ENCODE data around the gene RHOF.
"Not testable (repeated sequence)": the region's sequence is repeated elsewhere in the genome, so short reads cannot be mapped to it uniquely, and the experiment has no call there.

Gene RHOF

DNA sequence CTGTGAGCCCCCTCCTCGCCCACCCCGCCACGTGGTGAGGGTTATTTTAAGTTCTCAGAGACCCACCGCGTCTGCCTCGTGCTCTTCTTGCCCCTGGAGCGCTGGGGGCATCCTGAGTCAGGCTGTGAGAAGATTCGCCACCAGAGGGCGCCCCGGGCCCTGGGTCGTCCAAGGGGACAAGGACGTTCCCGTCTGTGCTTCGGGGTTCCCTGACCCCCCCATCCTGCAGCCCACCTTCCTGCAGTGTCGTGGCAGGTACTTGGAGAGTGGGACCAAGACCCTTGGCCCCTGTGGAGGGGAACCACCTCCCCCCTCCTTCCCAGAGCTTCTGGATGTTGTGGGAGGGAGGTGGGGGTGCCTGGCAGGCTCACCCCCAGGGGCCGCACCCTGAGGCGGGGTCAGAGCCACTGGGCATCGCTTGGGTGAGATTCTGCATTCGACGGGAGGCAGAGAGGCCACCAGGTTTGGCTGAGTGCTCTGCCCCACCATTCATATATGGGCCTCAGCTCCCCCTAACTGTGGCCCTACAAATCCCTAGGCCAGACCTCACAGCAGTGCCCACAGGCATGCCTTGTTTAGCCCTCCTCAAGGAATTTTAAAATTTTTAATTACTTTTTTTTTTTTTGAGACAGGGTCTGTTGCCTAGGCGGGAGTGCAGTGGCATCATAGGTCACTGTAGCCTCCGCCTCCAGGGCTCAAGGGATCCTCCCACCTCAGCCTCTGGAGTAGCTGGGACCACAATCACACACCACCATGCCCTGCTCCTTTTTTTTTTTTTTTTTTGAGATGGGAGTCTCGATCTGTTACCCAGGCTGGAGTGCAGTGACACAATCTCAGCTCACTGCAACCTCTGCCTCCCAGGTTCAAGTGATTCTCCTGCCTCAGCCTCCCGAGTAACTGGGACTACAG, 17.0 kb downstream of the RHOF start:
- DNase-seq (ENCODE audit: insufficient read length, low spot score) (no peak), FAIRE-seq (peak; percentile 52)

DNA sequence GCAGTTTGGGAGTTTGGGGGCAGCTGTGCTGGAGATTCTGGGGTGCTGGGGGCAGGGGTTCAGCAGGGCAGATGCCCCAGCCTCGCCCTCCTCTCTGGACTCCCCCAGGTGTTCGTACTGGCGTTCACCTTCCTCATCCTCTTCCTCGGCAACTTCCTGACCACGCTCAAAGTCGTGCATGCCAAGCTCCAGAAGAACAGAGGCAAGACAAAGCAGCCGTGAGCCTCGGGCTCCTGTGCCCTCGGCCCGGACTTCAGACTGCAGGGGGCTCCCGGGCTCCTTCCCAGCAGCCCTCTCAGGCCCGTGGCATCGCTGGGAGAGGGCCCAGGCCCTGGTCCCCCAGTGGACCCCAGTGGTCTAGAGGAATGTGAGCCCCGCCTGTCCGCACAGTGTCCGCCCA, 18.0 kb downstream of the RHOF start:
- no peak for FAIRE-seq
- no peak for DNase-seq (ENCODE audit: insufficient read length, low spot score)

DNA sequence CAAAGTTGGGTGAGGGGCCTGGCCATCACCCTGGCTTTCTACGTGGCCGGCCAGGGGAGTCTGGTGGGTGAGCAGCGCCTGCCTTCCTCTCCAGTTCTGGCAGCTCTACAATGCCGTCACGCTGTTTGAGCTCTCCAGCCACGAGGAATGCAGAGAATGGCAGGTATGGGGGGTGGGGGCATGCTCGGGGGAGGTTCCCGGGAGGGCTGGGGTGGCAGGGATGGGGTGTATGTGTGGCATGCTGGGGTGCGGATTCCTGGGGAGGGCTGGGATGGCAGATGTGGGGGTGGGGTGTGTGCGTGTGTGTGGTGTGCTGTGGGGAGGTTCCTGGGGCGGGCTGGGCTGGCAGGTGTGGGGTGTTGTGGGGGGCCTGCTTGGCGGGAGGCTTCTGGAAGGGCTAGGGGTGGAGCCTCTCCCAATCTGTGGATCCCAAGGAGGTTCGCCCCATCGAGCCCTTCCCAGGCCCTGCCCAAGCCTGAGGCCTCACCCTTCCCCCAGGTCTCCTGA, 18.5 kb downstream of the RHOF start:
- no peak for DNase-seq (ENCODE audit: insufficient read length, low spot score)
- FAIRE-seq, result no peak

- DNase-seq (ENCODE audit: insufficient read length, low spot score), result peak; percentile 85
- FAIRE-seq, result peak; percentile 85
These were observed 20.3 kb downstream of the RHOF start for GRCh38 chr12:121773011-121773777.

DNA sequence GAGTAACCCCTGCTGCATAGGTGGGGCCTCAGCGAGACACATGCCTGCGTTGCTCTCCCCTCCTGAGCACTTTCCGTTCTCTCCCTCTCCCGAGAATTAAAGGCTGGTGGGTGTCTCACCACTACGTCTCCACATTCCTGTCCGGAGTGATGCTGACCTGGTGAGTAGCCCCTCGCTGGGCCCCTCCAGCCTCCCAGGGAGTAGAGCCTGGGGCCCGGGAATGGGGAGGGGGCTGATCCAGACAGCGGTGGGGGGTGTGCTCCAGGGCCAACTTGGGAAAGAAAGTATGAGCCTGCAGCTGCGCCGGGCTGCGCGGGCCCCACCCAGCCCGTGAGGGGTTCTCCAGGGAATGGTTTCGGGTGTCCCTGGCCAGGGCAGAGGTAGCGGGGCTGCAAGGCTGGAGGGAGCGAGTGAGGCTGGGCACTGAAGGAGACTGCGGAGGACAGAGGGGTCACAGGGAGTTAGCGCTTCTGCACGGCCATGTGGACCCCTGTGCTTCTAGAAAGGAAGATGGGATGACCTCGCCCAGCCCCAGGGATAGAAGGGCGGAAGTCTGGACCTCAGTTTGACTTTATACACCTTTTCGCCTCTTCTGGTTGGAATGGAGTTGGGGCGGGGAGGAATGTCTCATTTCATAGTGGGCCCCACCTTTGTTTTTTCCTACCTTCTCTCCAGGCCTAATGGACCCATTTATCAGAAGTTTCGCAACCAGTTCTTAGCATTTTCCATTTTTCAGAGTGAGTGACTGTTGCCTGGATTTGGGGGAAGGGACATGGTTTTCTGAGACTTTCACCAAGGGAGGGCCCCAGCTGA, 22.5 kb downstream of the RHOF start:
- no peak for DNase-seq (ENCODE audit: insufficient read length, low spot score)
- no peak for FAIRE-seq

DNA sequence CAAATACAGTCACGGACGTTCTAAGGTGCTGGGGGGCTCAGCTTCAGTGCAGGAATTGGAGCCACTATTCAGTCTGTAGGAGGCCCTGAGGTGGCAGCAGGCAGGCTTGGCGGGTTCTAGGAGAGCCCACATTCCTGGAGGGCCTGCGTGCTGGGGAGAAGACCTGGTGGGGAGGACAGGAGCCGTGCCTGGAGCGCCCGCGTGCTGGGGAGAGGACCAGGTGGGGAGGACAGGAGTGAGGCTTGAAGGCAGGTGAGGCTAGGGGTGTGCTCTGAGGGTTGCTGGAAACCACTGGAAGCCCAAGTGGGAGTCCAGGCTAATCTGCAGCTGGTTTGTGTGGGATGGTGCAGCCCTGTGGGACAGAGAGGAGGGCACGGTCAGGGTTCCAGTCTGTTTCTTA, 23.1 kb downstream of the RHOF start:
- DNase-seq (ENCODE audit: insufficient read length, low spot score) (no peak), FAIRE-seq (no peak)

- FAIRE-seq (no peak), DNase-seq (ENCODE audit: insufficient read length, low spot score) (no peak)
These were observed 23.6 kb downstream of the RHOF start for GRCh38 chr12:121769831-121770301.

GRCh38 chr12:121769297-121769830, 24.1 kb downstream of the RHOF start:
- DNase-seq (ENCODE audit: insufficient read length, low spot score) (no peak), FAIRE-seq (no peak)

DNA sequence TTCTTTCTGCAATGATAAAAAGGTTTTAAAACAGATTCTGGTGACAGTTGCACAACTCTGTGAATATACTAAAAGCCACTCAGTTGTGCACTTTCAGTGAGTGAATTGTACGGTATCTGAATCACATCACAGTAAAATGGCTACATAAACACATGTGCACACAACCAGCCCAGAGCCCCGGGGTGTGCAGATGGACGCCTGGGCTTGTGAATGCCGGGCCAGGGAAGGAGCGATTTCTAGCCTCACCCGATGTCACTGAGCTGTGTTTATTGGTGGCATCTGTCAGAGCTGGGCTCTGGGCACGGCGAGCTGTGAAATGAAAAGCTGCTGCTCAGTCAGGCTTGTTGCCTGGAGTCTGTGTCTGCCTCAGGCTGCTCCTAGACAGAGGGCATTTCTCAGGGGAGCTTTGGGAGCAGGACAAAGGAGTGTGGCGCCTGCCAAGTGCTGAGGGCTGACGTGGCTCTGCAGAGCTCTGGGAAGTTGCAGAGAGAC, 25.9 kb downstream of the RHOF start:
- DNase-seq (ENCODE audit: insufficient read length, low spot score) (no peak), FAIRE-seq (no peak)

GRCh38 chr12:121766290-121767039, 27.0 kb downstream of the RHOF start:
- DNase-seq (ENCODE audit: insufficient read length, low spot score) (no peak), FAIRE-seq (no peak)

DNA sequence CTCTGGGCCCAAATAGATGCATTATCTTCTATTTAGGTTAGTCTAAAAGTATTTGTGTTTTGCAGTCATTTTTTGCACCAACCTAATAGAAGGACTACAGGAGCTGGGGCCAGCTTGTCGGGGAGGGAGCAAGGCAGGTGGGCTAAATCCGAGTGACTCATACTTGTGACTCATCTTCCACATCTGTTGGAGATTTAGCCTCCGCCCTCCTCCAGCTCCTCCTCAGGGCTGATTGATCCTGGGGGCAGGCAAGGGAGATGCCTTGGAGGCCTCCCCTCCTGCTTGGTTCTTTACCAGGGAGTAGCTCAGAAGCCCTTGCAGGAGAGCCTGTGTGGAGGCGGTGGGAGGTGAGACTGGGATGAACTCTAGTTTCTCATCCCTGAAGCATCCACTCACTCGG, 27.9 kb downstream of the RHOF start:
- FAIRE-seq, result peak; percentile 96
- DNase-seq (ENCODE audit: insufficient read length, low spot score), result peak; percentile 86

DNA sequence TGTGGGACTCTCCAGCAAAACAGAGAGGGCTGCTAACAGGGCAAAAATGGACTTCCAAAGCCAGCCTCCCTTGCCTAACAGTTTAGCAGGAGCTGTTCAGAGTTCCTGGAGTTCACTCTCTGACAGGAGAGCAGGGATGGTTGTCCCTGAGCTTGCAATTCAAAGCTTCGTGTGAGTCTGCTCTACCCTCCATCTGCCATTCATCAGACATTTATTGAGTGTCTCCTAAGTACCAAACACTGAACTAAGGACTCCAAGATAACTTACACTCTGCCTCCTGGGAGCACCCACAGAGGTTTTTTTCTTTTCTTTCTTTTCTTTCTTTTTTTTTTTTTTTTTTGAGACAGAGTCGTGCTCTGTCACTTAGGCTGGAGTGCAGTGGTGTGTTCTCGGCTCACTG, 28.7 kb downstream of the RHOF start:
- DNase-seq (ENCODE audit: insufficient read length, low spot score) (no peak), FAIRE-seq (no peak)

DNA sequence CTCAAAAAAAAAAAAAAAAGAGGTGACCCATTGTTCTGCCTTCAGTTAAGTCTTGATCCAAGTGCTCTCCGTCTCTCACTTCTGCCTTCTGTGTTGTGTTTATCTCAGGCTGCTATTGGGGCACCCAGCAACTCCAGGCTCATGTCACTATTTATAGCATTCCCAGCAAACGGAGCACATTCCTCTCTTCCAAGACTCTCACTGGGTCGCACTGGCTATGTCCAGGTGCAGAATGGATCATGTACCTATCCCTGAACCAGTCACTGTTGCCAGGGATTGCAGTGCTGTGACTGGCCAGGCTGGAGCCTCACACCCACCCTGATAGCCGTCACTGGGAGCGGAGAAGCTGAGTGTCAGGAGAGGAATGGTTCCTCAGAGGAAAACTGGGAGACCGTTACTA, 31.2 kb downstream of the RHOF start:
- DNase-seq (ENCODE audit: insufficient read length, low spot score) (no peak), FAIRE-seq (no peak)

GRCh38 chr12:121758536-121758935, 35.0 kb downstream of the RHOF start:
- FAIRE-seq, result peak; percentile 46
- not testable (repeated sequence) for DNase-seq (ENCODE audit: insufficient read length, low spot score)

DNA sequence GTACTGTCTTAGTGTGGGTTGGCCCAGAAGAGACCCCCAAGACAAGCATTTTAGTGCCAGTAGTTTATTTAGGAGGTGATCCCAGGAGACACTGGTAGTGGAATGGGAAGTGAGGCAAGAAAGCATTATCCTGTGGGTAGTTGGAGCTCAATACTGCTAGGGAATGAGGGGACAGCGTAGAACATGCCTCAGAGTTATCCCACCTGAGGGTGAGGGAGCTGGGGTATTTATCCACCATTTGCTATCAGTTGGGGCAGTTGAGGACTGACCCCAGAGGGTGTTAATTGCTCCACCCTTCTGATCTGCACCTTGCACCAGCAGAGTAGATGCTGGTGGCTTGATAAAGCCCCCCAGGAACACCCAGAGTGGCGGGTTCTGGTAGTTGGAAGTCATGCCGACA, 37.9 kb downstream of the RHOF start:
- no peak for DNase-seq (ENCODE audit: insufficient read length, low spot score)
- FAIRE-seq, result no peak

DNA sequence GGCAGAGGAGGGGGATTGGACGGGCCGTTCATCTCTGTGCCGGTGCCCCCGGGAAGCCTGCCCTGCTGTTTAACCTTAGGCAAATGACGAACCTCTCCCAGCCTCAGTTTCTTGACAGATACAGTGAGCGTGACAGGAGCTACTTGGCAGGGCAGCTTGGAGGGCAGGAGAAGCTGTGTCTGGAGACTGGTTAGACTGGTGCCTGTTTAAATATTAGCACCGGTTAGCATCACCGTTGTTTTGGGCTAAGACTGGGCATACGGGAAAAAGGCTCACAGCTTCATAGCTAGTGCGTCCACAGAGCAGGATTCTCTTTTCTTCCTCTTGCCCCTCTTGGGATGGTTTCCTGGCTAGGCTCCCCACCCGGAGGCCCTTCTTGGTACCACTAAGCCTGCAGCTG, 38.7 kb downstream of the RHOF start:
- FAIRE-seq (no peak), DNase-seq (ENCODE audit: insufficient read length, low spot score) (no peak)

- no peak for FAIRE-seq
These were observed 39.6 kb downstream of the RHOF start for GRCh38 chr12:121753844-121754264.

DNA sequence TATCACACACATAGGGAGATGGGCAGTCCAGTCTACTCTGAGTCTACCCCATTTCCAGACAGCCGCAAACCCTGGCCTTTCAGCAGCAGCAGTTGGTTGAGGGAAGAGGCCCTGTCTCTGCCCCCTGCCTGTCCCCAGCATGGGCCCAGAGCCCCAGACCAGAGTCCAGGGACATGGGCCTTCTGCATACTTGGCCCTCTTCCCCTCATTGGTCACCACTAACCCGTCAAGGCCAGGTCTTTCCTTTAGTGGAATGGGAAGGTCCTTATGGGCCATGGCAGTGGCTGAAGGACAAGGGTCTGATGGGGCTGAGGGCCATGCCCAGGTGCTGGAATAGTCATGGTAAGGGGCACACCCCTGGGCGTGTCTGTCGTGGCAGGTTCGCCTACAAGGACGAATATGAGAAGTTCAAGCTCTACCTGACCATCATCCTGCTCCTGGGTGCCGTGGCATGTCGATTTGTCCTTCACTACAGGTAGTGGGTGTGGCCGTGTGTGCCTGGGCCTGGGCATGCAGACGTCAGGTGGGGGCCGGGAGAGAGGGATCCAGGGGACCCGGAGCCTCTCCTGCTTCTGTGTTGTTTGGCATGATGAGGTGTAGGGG, 41.6 kb downstream of the RHOF start:
- FAIRE-seq (no peak), DNase-seq (ENCODE audit: insufficient read length, low spot score) (no peak)

More at GRCh38 chr12:121753844-121754264, 39.6 kb downstream of the RHOF start:
- no peak for DNase-seq (ENCODE audit: insufficient read length, low spot score)

- no peak for FAIRE-seq
- DNase-seq (ENCODE audit: insufficient read length, low spot score), result no peak
These were observed 42.5 kb downstream of the RHOF start for GRCh38 chr12:121751034-121751433.

All from HTR-8/SVneo (cell line).